ENCODE measurements around the gene SRPK2.

The SRPK2 gene

DNA sequence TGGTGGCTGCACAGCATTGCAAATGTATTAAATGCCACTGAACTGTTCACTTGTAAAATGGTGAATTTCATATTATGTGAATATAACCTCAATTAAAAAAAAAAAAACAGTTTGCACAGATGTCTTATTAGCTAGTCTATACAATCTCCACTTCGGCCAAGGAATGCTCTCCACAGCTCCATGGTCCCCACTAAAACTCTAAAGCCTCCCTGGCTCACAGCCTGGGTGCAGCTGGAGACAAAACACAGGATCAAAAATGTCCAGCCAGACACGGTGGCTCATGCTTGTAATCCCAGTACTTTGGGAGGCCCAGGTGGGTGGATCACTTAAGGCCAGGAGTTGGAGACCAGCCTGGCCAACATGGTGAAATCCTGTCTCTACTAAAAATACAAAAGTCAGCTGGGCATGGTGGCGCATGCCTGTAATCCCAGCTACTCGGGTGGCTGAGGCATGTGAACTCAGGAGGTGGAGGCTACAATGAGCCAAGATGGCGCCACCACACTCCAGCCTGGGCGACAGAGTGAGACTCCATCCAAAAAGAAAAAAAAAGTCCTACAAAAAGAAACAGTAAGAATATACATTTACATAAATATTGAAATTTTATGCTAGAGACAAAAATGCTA lies 66.0 kb downstream of the SRPK2 start:
- in situ Hi-C loops (cut with MboI; ENCODE audit: low pct_unique_long_range_greater_than_20kb, low sequenced_read_pairs, unreplicated experiment): no loop called here
- TF ChIP-seq, protein P1, sequence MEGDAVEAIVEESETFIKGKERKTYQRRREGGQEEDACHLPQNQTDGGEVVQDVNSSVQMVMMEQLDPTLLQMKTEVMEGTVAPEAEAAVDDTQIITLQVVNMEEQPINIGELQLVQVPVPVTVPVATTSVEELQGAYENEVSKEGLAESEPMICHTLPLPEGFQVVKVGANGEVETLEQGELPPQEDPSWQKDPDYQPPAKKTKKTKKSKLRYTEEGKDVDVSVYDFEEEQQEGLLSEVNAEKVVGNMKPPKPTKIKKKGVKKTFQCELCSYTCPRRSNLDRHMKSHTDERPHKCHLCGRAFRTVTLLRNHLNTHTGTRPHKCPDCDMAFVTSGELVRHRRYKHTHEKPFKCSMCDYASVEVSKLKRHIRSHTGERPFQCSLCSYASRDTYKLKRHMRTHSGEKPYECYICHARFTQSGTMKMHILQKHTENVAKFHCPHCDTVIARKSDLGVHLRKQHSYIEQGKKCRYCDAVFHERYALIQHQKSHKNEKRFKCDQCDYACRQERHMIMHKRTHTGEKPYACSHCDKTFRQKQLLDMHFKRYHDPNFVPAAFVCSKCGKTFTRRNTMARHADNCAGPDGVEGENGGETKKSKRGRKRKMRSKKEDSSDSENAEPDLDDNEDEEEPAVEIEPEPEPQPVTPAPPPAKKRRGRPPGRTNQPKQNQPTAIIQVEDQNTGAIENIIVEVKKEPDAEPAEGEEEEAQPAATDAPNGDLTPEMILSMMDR (IDR thresholded peaks at IDR 0.05; ENCODE audit: extremely low read depth, insufficient read depth, missing control alignments): no peak
- DNase-seq (ENCODE audit: low spot score): no peak

DNA sequence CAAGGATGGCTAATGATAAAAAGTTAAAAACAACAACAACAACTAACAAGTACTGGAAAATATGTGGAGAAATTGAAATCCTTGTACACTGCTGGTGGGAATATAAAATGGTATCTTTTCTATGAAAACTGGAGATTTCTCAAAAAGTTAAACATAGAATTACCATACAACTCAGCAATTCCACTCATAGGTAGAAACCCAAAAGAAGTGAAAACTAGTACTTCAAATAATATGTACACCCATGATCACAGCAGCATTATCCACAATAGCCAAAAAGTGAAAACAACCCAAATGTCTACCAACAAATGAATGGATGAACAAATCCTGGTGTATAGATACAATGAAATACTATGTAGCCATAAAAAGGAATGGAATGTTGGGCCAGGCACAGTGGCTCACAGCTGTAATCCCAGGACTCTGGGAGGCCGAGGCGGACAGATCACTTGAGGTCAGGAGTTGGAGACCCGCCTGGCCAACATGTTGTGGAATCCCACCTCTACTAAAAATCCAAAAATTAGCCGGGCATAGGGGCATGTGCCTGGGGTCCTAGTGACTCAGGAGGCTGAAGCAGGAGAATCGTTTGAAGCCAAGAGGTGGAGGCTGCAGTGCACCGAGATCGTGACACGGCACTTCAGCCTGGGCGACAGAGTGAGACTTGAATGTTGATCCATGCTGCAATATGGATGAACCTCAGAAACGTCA lies 66.8 kb downstream of the SRPK2 start:
- TF ChIP-seq, protein P1 (IDR thresholded peaks at IDR 0.05; ENCODE audit: extremely low read depth, insufficient read depth, missing control alignments): no peak
- DNase-seq (ENCODE audit: low spot score): no peak
- in situ Hi-C loops (cut with MboI; ENCODE audit: low pct_unique_long_range_greater_than_20kb, low sequenced_read_pairs, unreplicated experiment): no loop called here

DNA sequence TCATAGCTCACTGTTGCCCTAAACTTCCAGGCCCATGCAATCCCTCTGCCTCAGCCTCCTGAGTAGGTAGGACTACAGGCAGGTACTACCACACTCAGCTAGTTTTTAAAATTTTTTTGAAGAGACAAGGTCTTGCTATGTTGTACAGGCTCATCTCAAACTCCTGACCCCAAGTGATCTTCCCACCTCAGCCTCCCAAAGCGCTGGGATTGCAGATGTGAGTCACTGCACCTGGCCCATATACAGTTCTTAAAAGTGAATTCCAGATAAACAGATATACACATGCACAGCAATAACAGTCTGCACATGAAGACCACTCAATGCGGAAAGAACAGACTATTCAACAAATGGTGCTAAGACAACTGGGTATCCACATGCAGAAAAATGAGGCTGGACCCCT lies 67.8 kb downstream of the SRPK2 start:
- in situ Hi-C loops (cut with MboI; ENCODE audit: low pct_unique_long_range_greater_than_20kb, low sequenced_read_pairs, unreplicated experiment): no loop called here
- DNase-seq (ENCODE audit: low spot score): no peak
- TF ChIP-seq, protein P1 (IDR thresholded peaks at IDR 0.05; ENCODE audit: extremely low read depth, insufficient read depth, missing control alignments): no peak

DNA sequence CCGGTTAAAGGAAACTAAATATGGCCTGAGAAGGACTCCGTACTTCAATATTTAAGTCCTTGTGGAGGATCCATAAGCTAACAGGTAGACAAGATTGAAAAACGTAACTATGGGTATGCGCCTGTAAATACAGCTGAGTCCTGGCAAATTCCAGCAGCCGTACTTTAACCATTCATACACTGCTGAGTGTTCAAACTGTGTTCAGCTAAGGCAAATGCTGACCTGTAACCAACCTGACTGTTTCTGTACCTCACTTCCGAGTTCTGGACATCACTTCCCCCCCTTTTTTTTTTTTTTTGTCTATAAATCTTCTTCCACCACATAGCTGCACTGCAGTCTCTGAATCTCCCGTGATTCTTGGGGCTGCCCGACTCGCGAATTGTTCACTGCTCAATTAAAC lies 69.1 kb downstream of the SRPK2 start:
- no peak for DNase-seq (ENCODE audit: low spot score)
- TF ChIP-seq, protein P1 (IDR thresholded peaks at IDR 0.05; ENCODE audit: extremely low read depth, insufficient read depth, missing control alignments): no peak
- in situ Hi-C loops (cut with MboI; ENCODE audit: low pct_unique_long_range_greater_than_20kb, low sequenced_read_pairs, unreplicated experiment): no loop called here

- no peak for DNase-seq (ENCODE audit: low spot score)
- in situ Hi-C loops (cut with MboI; ENCODE audit: low pct_unique_long_range_greater_than_20kb, low sequenced_read_pairs, unreplicated experiment): no loop called here
- TF ChIP-seq, protein P1 (IDR thresholded peaks at IDR 0.05; ENCODE audit: extremely low read depth, insufficient read depth, missing control alignments): no peak
Measured at GRCh38 chr7:105316578-105317344, 72.0 kb downstream of the SRPK2 start.

GRCh38 chr7:105315357-105315756 lies 73.4 kb downstream of the SRPK2 start:
- TF ChIP-seq, protein P1 (IDR thresholded peaks at IDR 0.05; ENCODE audit: extremely low read depth, insufficient read depth, missing control alignments): no peak
- DNase-seq (ENCODE audit: low spot score): no peak
- in situ Hi-C loops (cut with MboI; ENCODE audit: low pct_unique_long_range_greater_than_20kb, low sequenced_read_pairs, unreplicated experiment): no loop called here

Measured in GM13977 (cell line).